Measurements from ENCODE around the gene PGF.
"Not testable (repeated sequence)": the region's sequence is repeated elsewhere in the genome, so short reads cannot be mapped to it uniquely, and the experiment has no call there.

Gene PGF

GRCh38 chr14:74941676-74942097 is 13.7 kb downstream of the PGF start:
- DNase-seq (ENCODE audit: low spot score): no peak

DNA sequence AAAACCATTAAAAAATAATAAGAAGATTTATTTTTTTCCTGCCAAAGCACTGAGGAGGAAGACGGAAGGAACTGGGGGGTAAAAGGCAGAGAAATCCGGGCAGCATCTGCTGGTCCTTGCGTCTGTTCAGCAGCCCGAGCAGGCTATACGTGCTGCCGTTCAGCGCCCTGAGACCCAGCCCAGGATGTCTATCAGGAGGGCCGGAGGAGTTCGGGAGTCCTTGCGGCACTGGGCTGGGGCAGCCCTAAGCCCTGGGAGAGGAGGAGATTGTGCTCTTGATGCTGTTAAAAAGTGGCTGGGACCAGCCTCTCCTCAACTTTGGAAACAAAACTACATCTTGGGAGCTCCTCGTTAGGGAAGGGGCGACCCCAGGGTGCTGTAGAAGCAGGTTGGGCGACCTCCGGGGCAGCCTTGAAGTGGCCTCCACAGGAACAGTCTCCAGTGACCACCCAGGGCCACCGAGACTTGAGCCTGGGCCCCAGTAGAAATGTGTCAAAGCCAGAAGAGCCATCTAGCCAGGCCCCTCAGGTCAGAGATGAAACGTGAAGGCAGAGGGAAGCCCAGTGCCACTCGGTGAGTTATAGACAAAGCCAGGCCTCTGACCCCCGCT is 14.3 kb downstream of the PGF start:
- no peak for DNase-seq (ENCODE audit: low spot score)

- no peak for DNase-seq (ENCODE audit: low spot score)
Observed at GRCh38 chr14:74938531-74939495, 16.6 kb downstream of the PGF start.

DNA sequence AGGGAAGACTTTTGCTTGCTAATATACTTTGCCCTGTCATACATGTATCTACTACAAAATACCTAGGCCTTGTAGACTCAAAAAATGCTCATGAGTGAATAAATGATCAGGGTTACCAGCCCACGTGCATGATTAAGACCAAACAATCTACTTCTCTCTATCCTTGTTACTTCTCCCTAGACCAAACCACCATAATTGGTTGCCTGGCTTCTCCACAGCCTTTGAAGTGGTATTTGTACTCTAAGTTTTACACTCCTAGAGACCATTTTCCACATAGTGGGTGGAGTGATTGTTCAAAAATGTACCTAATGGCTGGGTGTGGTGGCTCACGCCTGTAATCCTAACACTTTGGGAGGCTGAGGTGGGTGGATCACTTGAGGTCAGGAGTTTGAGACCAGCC is 18.2 kb downstream of the PGF start:
- no peak for DNase-seq (ENCODE audit: low spot score)

DNA sequence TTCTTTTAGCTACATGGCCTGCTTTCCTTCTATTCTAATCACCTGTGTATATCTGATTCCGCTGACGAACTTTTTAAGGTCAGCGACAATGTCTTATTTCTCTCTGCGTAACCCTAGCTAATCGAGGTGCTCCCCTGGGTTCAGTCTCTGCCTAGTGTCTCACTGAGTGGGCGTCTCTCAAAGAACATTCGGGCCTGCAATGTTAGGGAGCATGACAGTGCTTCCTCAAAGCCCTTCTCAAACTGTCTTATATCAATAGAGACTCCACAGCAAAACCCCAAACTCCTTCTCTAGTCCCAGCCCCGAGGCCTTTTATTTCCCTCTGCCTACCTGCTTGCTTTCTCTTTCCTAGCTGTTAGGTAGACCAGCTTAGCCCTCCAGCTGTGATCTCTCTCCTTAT is 18.7 kb downstream of the PGF start:
- no peak for DNase-seq (ENCODE audit: low spot score)

- DNase-seq (ENCODE audit: low spot score): no peak
Observed at GRCh38 chr14:74936151-74936550, 19.2 kb downstream of the PGF start.

DNA sequence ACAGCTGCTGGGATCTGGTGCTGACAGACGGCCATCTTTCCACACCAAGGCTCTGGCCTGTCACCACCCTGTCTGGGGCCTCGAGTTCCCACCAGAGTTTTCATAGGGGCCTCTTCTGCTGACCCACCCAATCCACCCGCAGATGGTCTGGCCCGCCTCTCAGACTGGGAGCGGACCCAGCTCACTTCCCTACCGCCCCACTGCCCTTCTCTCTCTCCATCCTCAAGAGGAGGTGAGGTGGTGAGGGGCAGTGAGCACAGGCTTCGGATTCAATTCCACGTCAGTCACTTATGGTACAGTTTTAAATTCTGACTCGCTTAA is 20.1 kb downstream of the PGF start:
- no peak for DNase-seq (ENCODE audit: low spot score)

- no peak for DNase-seq (ENCODE audit: low spot score)
Observed at GRCh38 chr14:74934476-74935359, 20.7 kb downstream of the PGF start.

- DNase-seq (ENCODE audit: low spot score): no peak
Observed at GRCh38 chr14:74934041-74934440, 21.4 kb downstream of the PGF start.

DNA sequence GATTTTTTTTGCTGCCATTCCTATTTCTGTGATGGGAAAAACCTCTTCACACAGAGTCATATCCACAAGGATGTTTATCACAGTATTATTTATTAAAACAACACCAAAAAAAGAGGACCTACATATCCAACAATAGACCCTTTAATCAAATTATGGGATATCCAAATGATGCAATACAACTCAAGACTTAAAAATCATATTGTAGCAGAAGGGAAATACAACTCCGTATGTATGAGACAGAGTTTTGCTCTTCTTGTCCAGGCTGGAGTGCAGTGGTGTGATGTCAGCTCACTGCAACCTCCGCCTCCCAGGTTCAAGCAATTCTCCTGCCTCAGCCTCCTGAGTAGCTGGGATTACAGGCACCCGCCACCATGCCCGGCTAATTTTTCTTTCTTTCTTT is 22.5 kb downstream of the PGF start:
- DNase-seq (ENCODE audit: low spot score): not testable (repeated sequence)

DNA sequence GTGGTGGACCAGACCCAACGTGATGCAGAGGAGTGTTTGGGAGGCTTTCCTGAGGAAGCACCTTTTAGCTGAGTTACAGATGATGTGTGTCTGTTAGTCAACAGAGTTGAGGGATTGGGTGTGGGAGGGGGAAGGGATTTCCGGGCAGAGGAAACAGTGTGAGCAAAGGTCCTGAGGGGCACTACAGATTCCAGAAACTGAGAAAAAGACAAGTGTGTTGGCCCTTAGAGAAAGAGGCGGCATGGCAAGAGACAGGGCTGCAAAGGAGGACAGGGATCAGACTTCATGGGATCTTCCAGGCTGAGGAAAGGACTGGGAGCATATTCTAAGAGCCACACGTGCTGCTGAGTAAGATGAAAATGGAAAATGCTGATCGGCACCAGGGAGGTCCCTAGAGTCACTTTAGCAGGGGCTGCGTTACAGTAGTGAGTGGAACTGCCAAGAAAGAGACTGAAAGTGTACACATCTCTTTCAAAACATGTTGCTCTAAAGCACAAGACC is 22.9 kb downstream of the PGF start:
- DNase-seq (ENCODE audit: low spot score): no peak

- DNase-seq (ENCODE audit: low spot score): not testable (repeated sequence)
Observed at GRCh38 chr14:74931744-74932143, 23.7 kb downstream of the PGF start.

GRCh38 chr14:74929242-74929641 is 26.2 kb downstream of the PGF start:
- no peak for DNase-seq (ENCODE audit: low spot score)

- no peak for DNase-seq (ENCODE audit: low spot score)
Observed at GRCh38 chr14:74927225-74927624, 28.2 kb downstream of the PGF start.

- no peak for DNase-seq (ENCODE audit: low spot score)
Observed at GRCh38 chr14:74924061-74924460, 31.3 kb downstream of the PGF start.

GRCh38 chr14:74922752-74923401 is 32.5 kb downstream of the PGF start, which contains the start of gene RPS6KL1:
Gene RPS6KL1 (minus strand): TSS chr14:74923260. CDS start chr14:74921541, 1,719 bp downstream.
- no peak for DNase-seq (ENCODE audit: low spot score)

GRCh38 chr14:74921987-74922751 is 33.2 kb downstream of the PGF start:
- no peak for DNase-seq (ENCODE audit: low spot score)

DNA sequence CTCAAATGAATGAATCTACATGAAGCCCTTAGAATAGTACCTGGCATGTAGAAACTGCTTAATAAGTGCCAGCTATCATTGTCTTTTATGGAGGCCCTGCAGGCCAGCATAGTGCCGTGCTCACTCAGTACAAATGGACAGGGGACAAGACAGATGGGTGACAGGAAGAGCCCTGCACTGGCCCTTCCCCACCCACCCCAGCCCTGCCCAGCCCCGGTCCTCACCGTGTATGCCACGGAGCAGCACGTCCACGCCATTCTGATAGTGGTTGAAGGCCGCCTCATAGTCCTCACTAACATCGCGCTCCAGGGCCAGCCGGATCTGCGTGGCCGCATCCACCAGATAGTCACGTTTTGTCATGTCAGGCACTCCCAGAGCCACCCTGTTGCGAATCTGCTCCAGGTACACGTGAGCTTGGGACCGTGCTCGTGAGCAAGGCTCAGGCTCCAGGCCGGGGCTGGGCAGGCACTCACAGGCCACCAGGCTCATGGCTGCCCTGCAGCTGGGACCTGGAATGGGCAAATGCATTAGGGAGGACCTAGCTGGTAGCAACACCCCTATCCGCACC is 34.3 kb downstream of the PGF start:
- peak; percentile 59 for DNase-seq (ENCODE audit: low spot score)

GRCh38 chr14:74920281-74920680 is 35.1 kb downstream of the PGF start:
- DNase-seq (ENCODE audit: low spot score): no peak

- no peak for DNase-seq (ENCODE audit: low spot score)
Observed at GRCh38 chr14:74919421-74920165, 35.8 kb downstream of the PGF start.
